CD4-positive, alpha-beta memory T cell (primary cell): ENCODE results near the gene TBC1D22B. TPM values are rescaled to one million over a fixed set of nuclear protein-coding genes. Genes with fewer than 3 reads are reported as not detected.
A peak's percentile ranks its signal among the peaks of the same experiment; 100 is the strongest.

Source experiments
- CTCF ChIA-PET: fragments of 350-600 bp; sonication (Branson Sonifier 250); formaldehyde crosslinking; loops from one replicate; lab custom pipeline; 2021; ENCODE audit warnings: inconsistent platforms; ENCODE audit not compliant: partially characterized antibody; lab: Charles Lee
- POLR2A ChIA-PET: fragments of 350-600 bp; sonication (Branson Sonifier 250); formaldehyde crosslinking; loops from one replicate; lab custom pipeline; 2021; ENCODE audit not compliant: partially characterized antibody; lab: Charles Lee
- DNase-seq, 5 donors: peaks; one replicate each; pipeline versions ENCODE4 v3.0.0 to v3.0.0-alpha.2; 2020 to 2022; ENCODE audit warnings: mixed read lengths in 1 of 5
- H3K27ac ChIP-seq: one replicate; pipeline ENCODE4 v1.7.0; 2013; ENCODE audit warnings: low read depth, low read length
- H3K27me3 ChIP-seq: 2 replicates; pipeline ENCODE4 v1.7.0; 2013; ENCODE audit warnings: mild to moderate bottlenecking, low read length, moderate library complexity; ENCODE audit not compliant: insufficient read depth
- H3K36me3 ChIP-seq: 2 replicates; pipeline ENCODE4 v1.7.0; 2013; ENCODE audit warnings: mild to moderate bottlenecking, low read length, moderate library complexity; ENCODE audit not compliant: insufficient read depth
- H3K4me1 ChIP-seq: 2 replicates; pipeline ENCODE4 v1.7.0; 2013; ENCODE audit warnings: mild to moderate bottlenecking, low read length, moderate library complexity; ENCODE audit not compliant: insufficient read depth
- H3K4me3 ChIP-seq, 2 donors: one replicate each; pipeline ENCODE4 v1.7.0; 2013; ENCODE audit warnings: low read length in 2 of 2, mild to moderate bottlenecking in 1 of 2
- H3K9me3 ChIP-seq, 2 donors: one replicate each; pipeline ENCODE4 v1.7.0; 2013; ENCODE audit warnings: low read length in 2 of 2, control low read depth in 1 of 2; ENCODE audit not compliant: control insufficient read depth in 1 of 2
- H3K27ac Mint-ChIP-seq, 7 donors: one replicate each; pipeline ENCODE4 v1.8.0; 2020 to 2021; ENCODE audit warnings: mixed read lengths in 7 of 7, mild to moderate bottlenecking in 6 of 7, inconsistent platforms in 3 of 7, moderate library complexity in 3 of 7
- H3K27me3 Mint-ChIP-seq, 2 donors: one replicate each; pipeline ENCODE4 v1.8.0; 2020 to 2021; ENCODE audit warnings: mixed read lengths in 2 of 2
- H3K36me3 Mint-ChIP-seq, 2 donors: one replicate each; pipeline ENCODE4 v1.8.0; 2020 to 2021; ENCODE audit warnings: mixed read lengths in 2 of 2, inconsistent platforms in 1 of 2, mild to moderate bottlenecking in 1 of 2
- H3K4me1 Mint-ChIP-seq, 4 donors: one replicate each; pipeline ENCODE4 v1.8.0; 2020 to 2021; ENCODE audit warnings: mixed read lengths in 4 of 4, mild to moderate bottlenecking in 1 of 4
- H3K4me3 Mint-ChIP-seq, 8 donors: one replicate each; pipeline ENCODE4 v1.8.0; 2020 to 2021; ENCODE audit warnings: mixed read lengths in 8 of 8, mild to moderate bottlenecking in 7 of 8, moderate library complexity in 6 of 8, inconsistent platforms in 3 of 8
- H3K9me3 Mint-ChIP-seq, 8 donors: one replicate each; pipeline ENCODE4 v1.8.0; 2020 to 2021; ENCODE audit warnings: mixed read lengths in 8 of 8, mild to moderate bottlenecking in 5 of 8, inconsistent platforms in 3 of 8, moderate library complexity in 1 of 8
- intact Hi-C: fragments of 100-400 bp; cut with micrococcal nuclease; formaldehyde crosslinking; loops from one replicate; pipeline ENCODE4 v1.15.1; 2023
- polyA plus RNA-seq, 2 donors: library from polyadenylated mRNA; unstranded; fragments of 300-500 nt; fragmentation: Illumina TruSeq; gene quantifications; one replicate each; pipeline ENCODE4 v1.2.3, GENCODE V29; 2021
- total RNA-seq, 2 experiments: library from RNA; stranded (reverse); gene quantifications; one replicate each; pipeline ENCODE4 v1.2.3, GENCODE V29; 2021

Gene TBC1D22B
- total and polyA plus RNA-seq, 4 experiments from 2014 or later: 7.2 to 11.9 (median 10.0) TPM

DNA sequence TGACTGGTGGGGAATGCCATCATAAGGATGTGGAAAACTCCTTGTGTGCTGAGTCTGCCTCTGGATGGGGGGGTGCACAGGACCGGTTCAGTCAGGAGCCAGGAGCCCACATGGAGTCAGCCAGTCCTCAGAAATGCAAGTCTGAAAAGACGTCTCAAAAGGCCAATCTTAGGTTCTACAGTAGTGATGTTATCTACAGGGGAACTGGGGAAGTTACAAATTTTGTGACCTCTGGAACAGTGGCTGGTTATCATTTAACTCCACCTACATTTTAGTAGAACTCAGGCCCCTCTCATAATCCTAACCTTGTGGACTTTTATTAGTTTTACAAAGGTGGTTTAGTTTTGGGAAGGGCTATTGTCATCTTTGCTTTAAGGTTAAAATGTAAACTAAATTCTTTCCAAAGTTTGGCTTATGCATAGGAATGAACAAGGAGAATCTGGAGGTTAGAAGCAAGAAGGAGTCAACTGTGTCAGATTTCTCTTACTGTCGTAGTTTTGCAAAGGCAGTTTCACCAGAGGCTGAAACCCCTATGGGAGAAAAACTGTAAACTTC, 13.7 kb upstream of the TBC1D22B start:
- Histone ChIP-seq H3K9me3 (no peaks in the 10 kb centered on the region), H3K4me1 (peaks cover 10% of the 10 kb centered on the region), H3K36me3 (no peaks in the 10 kb centered on the region), H3K4me3 (no peak overlapping the region), H3K27ac (no peak overlapping the region), H3K27me3 (no peaks in the 10 kb centered on the region)
- POLR2A ChIA-PET: no interaction called here
- H3K36me3 Mint-ChIP-seq: no peaks in the 10 kb centered on the region
- intact Hi-C loops: no loop called here
- CTCF ChIA-PET: no interaction called here
- no peak overlapping the region for H3K27ac Mint-ChIP-seq
- peaks cover 7 to 13% (median 11%) of the 10 kb centered on the region in 4 donors for H3K4me1 Mint-ChIP-seq
- no peak for DNase-seq
- no peak overlapping the region for H3K4me3 Mint-ChIP-seq
- H3K9me3 Mint-ChIP-seq: no peaks in the 10 kb centered on the region
- peaks cover 3 to 5% of the 10 kb centered on the region in 2 donors for H3K27me3 Mint-ChIP-seq

GRCh38 chr6:37244430-37245310, 12.9 kb upstream of the TBC1D22B start:
- Mint-ChIP-seq H3K36me3 (no peaks in the 10 kb centered on the region), H3K4me1 (peaks cover 6 to 9% (median 8%) of the 10 kb centered on the region in 4 donors), H3K27ac (no peak overlapping the region), H3K9me3 (no peaks in the 10 kb centered on the region), H3K27me3 (peaks cover 3 to 5% of the 10 kb centered on the region in 2 donors), H3K4me3 (no peak overlapping the region)
- ChIA-PET CTCF (no interaction called here), POLR2A (no interaction called here)
- H3K27me3 ChIP-seq: no peaks in the 10 kb centered on the region
- peaks cover 9% of the 10 kb centered on the region for H3K4me1 ChIP-seq
- intact Hi-C loops: no loop called here
- no peak overlapping the region for H3K4me3 ChIP-seq
- no peaks in the 10 kb centered on the region for H3K9me3 ChIP-seq
- H3K27ac ChIP-seq: no peak overlapping the region
- DNase-seq: no peak
- no peaks in the 10 kb centered on the region for H3K36me3 ChIP-seq

DNA sequence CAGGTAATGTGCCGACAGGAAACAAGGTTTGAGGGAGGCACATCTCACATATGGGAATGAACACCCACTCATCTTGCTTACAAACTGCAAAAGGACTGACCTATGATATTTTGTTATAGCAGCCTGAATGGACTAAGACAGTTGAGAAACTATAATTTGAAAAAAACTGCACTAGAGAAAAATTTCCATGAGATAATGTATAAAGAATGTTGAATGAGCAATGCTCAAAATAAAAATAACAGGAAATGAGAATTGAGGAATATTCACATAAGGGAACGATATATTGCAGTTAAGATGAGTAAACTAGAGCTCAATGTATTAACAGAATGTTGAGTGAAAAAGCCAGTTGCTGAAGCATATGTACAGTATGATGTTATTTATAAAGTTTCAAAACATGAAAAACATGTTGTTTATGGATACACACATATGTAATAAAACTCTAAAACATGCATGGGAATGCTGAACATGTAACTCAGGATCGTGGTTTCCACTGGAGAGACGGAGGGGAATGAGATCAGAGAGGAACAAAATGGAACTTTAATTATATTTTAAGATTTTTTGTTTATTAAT, 6.3 kb upstream of the TBC1D22B start:
- Mint-ChIP-seq H3K4me3 (no peak overlapping the region), H3K9me3 (no peaks in the 10 kb centered on the region), H3K4me1 (peaks cover 0 to 7% (median 0%) of the 10 kb centered on the region in 4 donors), H3K27me3 (peaks cover 2 to 3% of the 10 kb centered on the region in 2 donors), H3K27ac (no peak overlapping the region), H3K36me3 (no peaks in the 10 kb centered on the region)
- no peaks in the 10 kb centered on the region for H3K27me3 ChIP-seq
- CTCF ChIA-PET: no interaction called here
- no peaks in the 10 kb centered on the region for H3K4me1 ChIP-seq
- H3K36me3 ChIP-seq: no peaks in the 10 kb centered on the region
- intact Hi-C loops: no loop called here
- no peaks in the 10 kb centered on the region for H3K9me3 ChIP-seq
- H3K4me3 ChIP-seq: no peak overlapping the region
- DNase-seq: no peak
- POLR2A ChIA-PET: interaction anchor here (0.6 kb wide), 1 partner anchor 599 kb away, joined by 5 read pairs; no protein-coding TSS in a partner anchor
- no peak overlapping the region for H3K27ac ChIP-seq

- peaks cover 5 to 28% (median 13%) of the 10 kb centered on the region in 4 donors for H3K4me1 Mint-ChIP-seq
- H3K4me1 ChIP-seq: peaks cover 11% of the 10 kb centered on the region
- H3K4me3 Mint-ChIP-seq: no peak overlapping the region
- CTCF ChIA-PET: no interaction called here
- intact Hi-C loops: no loop called here
- H3K36me3 Mint-ChIP-seq: no peaks in the 10 kb centered on the region
- no peak overlapping the region for H3K4me3 ChIP-seq
- DNase-seq: no peak
- H3K9me3 ChIP-seq: no peaks in the 10 kb centered on the region
- POLR2A ChIA-PET: no interaction called here
- H3K27me3 Mint-ChIP-seq: no peaks in the 10 kb centered on the region
- no peaks in the 10 kb centered on the region for H3K9me3 Mint-ChIP-seq
- no peaks in the 10 kb centered on the region for H3K27me3 ChIP-seq
- H3K27ac ChIP-seq: no peak overlapping the region
- H3K36me3 ChIP-seq: no peaks in the 10 kb centered on the region
- no peak overlapping the region for H3K27ac Mint-ChIP-seq
Measured at GRCh38 chr6:37253486-37254007, 4.0 kb upstream of the TBC1D22B start.

- H3K36me3 ChIP-seq: no peaks in the 10 kb centered on the region
- no peak for DNase-seq
- no peak overlapping the region for H3K27ac ChIP-seq
- H3K9me3 ChIP-seq: no peaks in the 10 kb centered on the region
- peak overlapping the region in 3 of 7 donors; percentile 3 to 62 (median 44) for H3K27ac Mint-ChIP-seq
- peaks cover 24% of the 10 kb centered on the region for H3K4me1 ChIP-seq
- intact Hi-C loops: no loop called here
- no peaks in the 10 kb centered on the region for H3K27me3 ChIP-seq
- H3K36me3 Mint-ChIP-seq: peaks cover 0 to 3% of the 10 kb centered on the region in 2 donors
- H3K4me3 Mint-ChIP-seq: peak overlapping the region in 1 of 8 donors; percentile 41
- H3K9me3 Mint-ChIP-seq: no peaks in the 10 kb centered on the region
- ChIA-PET POLR2A (no interaction called here), CTCF (interaction anchor here (1.0 kb wide), 1 partner anchor 237 kb away, joined by 3 read pairs; no protein-coding TSS in a partner anchor)
- peaks cover 15 to 41% (median 25%) of the 10 kb centered on the region in 4 donors for H3K4me1 Mint-ChIP-seq
- no peak overlapping the region for H3K4me3 ChIP-seq
- no peaks in the 10 kb centered on the region for H3K27me3 Mint-ChIP-seq
Measured at GRCh38 chr6:37254881-37255280, 2.7 kb upstream of the TBC1D22B start.

DNA sequence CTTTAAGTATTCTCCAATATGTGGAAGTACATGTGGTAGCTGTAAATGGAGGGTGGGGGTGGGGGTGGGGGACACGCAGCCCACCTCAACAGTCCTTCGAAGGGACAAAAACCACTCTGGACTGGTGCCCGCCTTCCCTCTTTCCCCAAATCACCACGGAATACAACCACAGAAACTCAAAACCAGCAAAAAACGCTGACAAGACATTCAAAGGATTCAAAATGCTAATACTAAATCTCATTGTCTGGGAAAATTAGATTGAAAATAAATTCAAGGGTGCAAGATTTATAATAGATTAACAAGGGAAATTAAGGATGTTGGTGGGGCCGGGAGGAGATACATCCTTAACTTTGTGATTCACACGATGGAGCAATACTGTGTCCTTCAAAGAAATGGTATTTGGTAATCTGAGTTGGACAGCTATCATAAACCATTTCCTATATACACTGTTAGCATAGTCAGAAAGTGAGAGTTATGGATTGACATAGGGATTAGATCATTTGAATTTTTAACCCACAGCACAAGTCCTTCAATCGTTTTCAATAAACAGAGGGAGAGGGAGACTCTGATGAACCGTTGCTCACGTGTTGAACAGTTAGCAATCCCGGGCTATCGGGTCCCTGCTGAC, 766 bp upstream of the TBC1D22B start:
- Histone ChIP-seq H3K4me1 (peaks cover 38% of the 10 kb centered on the region), H3K4me3 (peak overlapping the region in 1 of 2 donors; percentile 93), H3K9me3 (no peaks in the 10 kb centered on the region), H3K36me3 (no peaks in the 10 kb centered on the region), H3K27ac (peak overlapping the region; percentile 97), H3K27me3 (no peaks in the 10 kb centered on the region)
- POLR2A ChIA-PET: interaction anchor here (0.6 to 1.5 kb wide), 8 partner anchors 17 to 303 kb away, joined by 3 to 9 read pairs (median 3); partner anchors contain the start of genes MTCH1 and PI16
- Mint-ChIP-seq H3K4me1 (peaks cover 20 to 53% (median 34%) of the 10 kb centered on the region in 4 donors), H3K9me3 (no peaks in the 10 kb centered on the region), H3K27ac (peak overlapping the region; percentile 87 to 97 (median 92)), H3K27me3 (no peaks in the 10 kb centered on the region), H3K36me3 (peaks cover 0 to 3% of the 10 kb centered on the region in 2 donors), H3K4me3 (peak overlapping the region; percentile 86 to 96 (median 92))
- intact Hi-C loops: loop anchor here (1.0 kb wide), 1 partner anchor 372 kb away; the partner anchor contains the start of gene C6orf89
- no peak for DNase-seq
- CTCF ChIA-PET: interaction anchor here (0.7 to 1.2 kb wide), 2 partner anchors 9 to 11 kb away, joined by 3 read pairs; no protein-coding TSS in a partner anchor
